Thyroid gland (tissue), 4 donors: ENCODE measurements around the gene NEBL. TPM values are rescaled to one million over a fixed set of nuclear protein-coding genes. Genes with fewer than 3 reads are reported as not detected.

ENCODE experiments used
- DNase-seq, 2 donors: peaks; one replicate each; pipeline ENCODE4 v3.0.0-alpha.2; 2019
- H3K27ac ChIP-seq, 3 donors: fragments of 200-600 bp; sonication (generic); 1 replicate in 2 of 3; 2 replicates in 1 of 3; pipeline ENCODE4 v1.5.1; 2016 to 2019; ENCODE audit warnings: mild to moderate bottlenecking in 1 of 3, moderate library complexity in 1 of 3
- H3K27me3 ChIP-seq: fragments of 200-600 bp; sonication (generic); one replicate; pipeline ENCODE4 v1.5.1; 2019
- H3K36me3 ChIP-seq, 2 donors: fragments of 200-600 bp; sonication (generic); one replicate each; pipeline ENCODE4 v1.5.1; 2016 to 2019
- H3K4me1 ChIP-seq, 2 donors: fragments of 200-600 bp; sonication (generic); one replicate each; pipeline ENCODE4 v1.5.1; 2017 to 2019
- H3K4me3 ChIP-seq, 3 donors: fragments of 200-600 bp; sonication (generic); replicated peaks in 1 of 3; 1 replicate in 2 of 3; 2 replicates in 1 of 3; pipeline ENCODE4 v1.5.1; 2016; ENCODE audit warnings: mild to moderate bottlenecking in 1 of 3
- H3K9me3 ChIP-seq: fragments of 200-600 bp; sonication (generic); one replicate; pipeline ENCODE4 v1.5.1; 2017
- CTCF ChIP-seq, 6 experiments: fragments of 200-600 bp in 3 of 6; fragments of 450-650 bp in 3 of 6; sonication (generic) in 3 of 6; IDR thresholded peaks; one replicate each; pipeline ENCODE4 v1.5.1; 2016 to 2019; ENCODE audit warnings: antibody characterized with exemption in 6 of 6, mild to moderate bottlenecking in 2 of 6, inconsistent platforms in 1 of 6, moderate library complexity in 1 of 6
- POLR2A ChIP-seq, 2 donors: fragments of 450-650 bp; IDR thresholded peaks; one replicate each; pipeline ENCODE4 v1.6.1; 2017; ENCODE audit warnings: antibody characterized with exemption in 2 of 2, mild to moderate bottlenecking in 2 of 2, moderate library complexity in 1 of 2
- WGBS, 2 donors: methylation state at CpG; one replicate each; pipeline ENCODE4 v1.1.5; 2017; 5-methylcytosine and 5-hydroxymethylcytosine counted together
- intact Hi-C: fragments of 100-400 bp; cut with DNase I; formaldehyde crosslinking; loops from one replicate; pipeline ENCODE4 v1.15.1; 2023
- total RNA-seq, 4 donors: library from RNA; depleted of rRNA; stranded (reverse); fragments of >200 nt; gene quantifications; one replicate each; pipeline ENCODE4 v1.2.3, GENCODE V29; 2016

NEBL gene
- total RNA-seq, 4 donors from 2014 or later: 163 to 269 (median 214) TPM

- no peak overlapping the region for H3K27ac ChIP-seq
- H3K36me3 ChIP-seq: no peaks in the 10 kb centered on the region
- no peaks in the 10 kb centered on the region for H3K9me3 ChIP-seq
- no peak for DNase-seq
- TF ChIP-seq POLR2A (IDR thresholded peaks at IDR 0.05) (no peak), CTCF (IDR thresholded peaks at IDR 0.05) (no peak)
- WGBS, 2 donors: 69 to 71% methylated on average over 5 of the region's 5 CpGs
- intact Hi-C loops: no loop called here
- H3K4me3 ChIP-seq: no peak overlapping the region
- H3K4me1 ChIP-seq: no peaks in the 10 kb centered on the region
- no peaks in the 10 kb centered on the region for H3K27me3 ChIP-seq
These were observed 120.6 kb downstream of the NEBL start for GRCh38 chr10:20776384-20777118.

GRCh38 chr10:20771051-20771450 lies 126.1 kb downstream of the NEBL start:
- H3K9me3 ChIP-seq: no peaks in the 10 kb centered on the region
- no peak for DNase-seq
- H3K4me3 ChIP-seq: no peak overlapping the region
- intact Hi-C loops: no loop called here
- 89 to 94% methylated on average over 2 of the region's 2 CpGs for WGBS, 2 donors
- no peaks in the 10 kb centered on the region for H3K4me1 ChIP-seq
- no peak for TF ChIP-seq POLR2A (IDR thresholded peaks at IDR 0.05)
- TF ChIP-seq CTCF (IDR thresholded peaks at IDR 0.05): no peak
- no peaks in the 10 kb centered on the region for H3K36me3 ChIP-seq
- H3K27me3 ChIP-seq: no peaks in the 10 kb centered on the region
- H3K27ac ChIP-seq: no peak overlapping the region

- DNase-seq: no peak
- Histone ChIP-seq H3K27me3 (no peaks in the 10 kb centered on the region), H3K4me3 (no peak overlapping the region), H3K27ac (no peak overlapping the region), H3K36me3 (no peaks in the 10 kb centered on the region), H3K9me3 (no peaks in the 10 kb centered on the region), H3K4me1 (no peaks in the 10 kb centered on the region)
- intact Hi-C loops: no loop called here
- TF ChIP-seq POLR2A (IDR thresholded peaks at IDR 0.05) (no peak), CTCF (IDR thresholded peaks at IDR 0.05) (no peak)
- WGBS, 2 donors: 46 to 50% methylated on average over 3 of the region's 3 CpGs
These were observed 127.6 kb downstream of the NEBL start for GRCh38 chr10:20769481-20769880.

GRCh38 chr10:20768843-20769242 lies 128.3 kb downstream of the NEBL start:
- TF ChIP-seq CTCF (IDR thresholded peaks at IDR 0.05) (peak in 3 of 6 experiments; percentile 37 to 42 (median 40)), POLR2A (IDR thresholded peaks at IDR 0.05) (no peak)
- no peaks in the 10 kb centered on the region for H3K27me3 ChIP-seq
- H3K27ac ChIP-seq: no peak overlapping the region
- no peaks in the 10 kb centered on the region for H3K36me3 ChIP-seq
- H3K4me1 ChIP-seq: no peaks in the 10 kb centered on the region
- DNase-seq: no peak
- 38 to 52% methylated on average over 3 of the region's 3 CpGs for WGBS, 2 donors
- no peak overlapping the region for H3K4me3 ChIP-seq
- intact Hi-C loops: no loop called here
- H3K9me3 ChIP-seq: no peaks in the 10 kb centered on the region

GRCh38 chr10:20767028-20767427 lies 130.1 kb downstream of the NEBL start:
- H3K36me3 ChIP-seq: no peaks in the 10 kb centered on the region
- intact Hi-C loops: no loop called here
- H3K9me3 ChIP-seq: no peaks in the 10 kb centered on the region
- no peaks in the 10 kb centered on the region for H3K4me1 ChIP-seq
- no peak for DNase-seq
- WGBS, 2 donors: 52 to 64% methylated on average over 2 of the region's 2 CpGs
- no peak for TF ChIP-seq CTCF (IDR thresholded peaks at IDR 0.05)
- TF ChIP-seq POLR2A (IDR thresholded peaks at IDR 0.05): no peak
- H3K27me3 ChIP-seq: no peaks in the 10 kb centered on the region
- H3K4me3 ChIP-seq: no peak overlapping the region
- H3K27ac ChIP-seq: no peak overlapping the region
